Fibroblast of peridontal ligament (primary cell): ENCODE results near the gene CCR5.

Experiments used
- DNase-seq: peaks from one replicate; pipeline ENCODE4 v3.0.0-alpha.2; 2010; ENCODE audit errors: extremely low read depth

CCR5 gene

DNA sequence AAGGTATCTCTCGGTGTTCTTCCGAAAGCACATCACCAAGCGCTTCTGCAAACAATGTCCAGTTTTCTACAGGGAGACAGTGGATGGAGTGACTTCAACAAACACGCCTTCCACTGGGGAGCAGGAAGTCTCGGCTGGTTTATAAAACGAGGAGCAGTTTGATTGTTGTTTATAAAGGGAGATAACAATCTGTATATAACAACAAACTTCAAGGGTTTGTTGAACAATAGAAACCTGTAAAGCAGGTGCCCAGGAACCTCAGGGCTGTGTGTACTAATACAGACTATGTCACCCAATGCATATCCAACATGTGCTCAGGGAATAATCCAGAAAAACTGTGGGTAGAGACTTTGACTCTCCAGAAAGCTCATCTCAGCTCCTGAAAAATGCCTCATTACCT, 12.3 kb upstream of the CCR5 start:
- DNase-seq, result no peak

GRCh38 chr3:46359733-46360493, 10.8 kb upstream of the CCR5 start:
- peak; percentile 35 for DNase-seq

- DNase-seq, result no peak
Observed at GRCh38 chr3:46360907-46361306, 9.8 kb upstream of the CCR5 start.

- no peak for DNase-seq
Observed at GRCh38 chr3:46361408-46362283, 9.1 kb upstream of the CCR5 start.

- no peak for DNase-seq
Observed at GRCh38 chr3:46365041-46365440, 5.7 kb upstream of the CCR5 start.

DNA sequence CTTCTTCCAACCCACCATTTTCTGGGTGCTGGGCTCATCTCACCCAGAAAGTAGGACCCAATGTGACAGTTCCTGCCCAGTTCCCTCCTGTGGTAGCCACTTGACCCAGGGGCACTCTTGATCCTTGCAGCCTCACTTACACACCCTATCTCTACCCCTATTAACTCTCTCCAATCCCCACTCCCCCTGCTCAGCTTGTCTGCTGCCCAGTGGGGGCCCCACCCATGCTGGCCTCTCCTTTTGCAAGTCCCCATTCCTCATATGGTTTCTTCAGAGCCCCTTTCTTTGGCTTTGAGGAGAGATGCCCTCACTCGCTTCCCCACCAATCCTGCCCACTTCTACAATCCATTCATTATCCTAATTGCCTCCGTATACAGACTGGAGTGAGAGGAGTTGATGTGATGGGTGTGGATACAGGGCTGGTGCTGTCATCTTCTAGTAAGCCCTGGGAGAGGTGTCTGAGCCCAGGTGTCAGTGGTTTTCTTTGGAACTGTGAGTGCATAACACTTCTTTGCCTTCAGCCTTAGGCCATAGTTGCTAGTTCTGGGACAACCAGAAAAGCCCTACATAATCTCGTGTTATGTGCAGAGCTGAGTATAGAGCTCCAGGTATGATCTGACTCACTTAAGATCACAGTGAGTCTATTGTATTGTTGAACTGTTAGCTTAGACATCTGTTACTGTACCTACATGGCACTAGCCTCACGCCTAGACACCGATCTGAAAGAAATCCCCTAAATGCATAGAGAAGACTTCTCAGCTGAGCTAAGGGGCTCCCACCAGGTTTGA, 4.8 kb upstream of the CCR5 start:
- no peak for DNase-seq

DNA sequence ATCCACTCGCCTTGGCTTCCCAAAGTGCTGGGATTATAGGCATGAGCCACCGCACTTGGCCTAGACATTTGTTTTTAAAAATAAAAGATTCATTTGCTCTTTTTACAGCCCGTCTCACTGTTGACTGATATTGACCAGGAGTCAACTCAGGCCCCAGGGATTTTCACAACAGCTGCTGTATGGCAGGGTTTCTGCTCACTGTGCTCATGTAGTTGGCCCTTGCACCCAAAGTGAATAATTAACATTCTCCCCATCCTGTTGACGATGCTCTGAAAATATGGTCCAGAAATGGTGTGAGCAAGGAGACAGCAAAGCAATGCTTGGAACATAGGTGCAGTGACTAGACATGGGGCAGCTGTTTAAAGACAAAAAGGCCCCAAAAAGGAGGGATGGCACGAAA, 2.9 kb upstream of the CCR5 start:
- DNase-seq, result no peak

DNA sequence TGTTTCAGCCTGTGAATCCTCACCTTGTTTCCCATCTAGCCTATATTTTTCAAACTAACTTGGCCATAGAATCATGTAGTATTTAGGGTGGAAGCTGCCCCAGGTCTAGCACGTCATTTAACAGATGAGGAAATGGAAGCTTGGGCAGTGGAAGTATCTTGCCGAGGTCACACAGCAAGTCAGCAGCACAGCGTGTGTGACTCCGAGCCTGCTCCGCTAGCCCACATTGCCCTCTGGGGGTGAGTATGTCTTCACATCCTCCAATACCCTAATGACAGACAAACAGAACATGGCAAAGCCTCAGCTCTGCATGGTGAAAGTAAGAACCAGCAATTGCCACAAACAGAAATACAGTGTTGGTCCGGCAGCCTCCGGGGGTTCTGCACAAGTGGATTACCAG, 2.2 kb upstream of the CCR5 start:
- DNase-seq, result no peak

- DNase-seq, result no peak
Observed at GRCh38 chr3:46369151-46369550, 1.6 kb upstream of the CCR5 start.

DNA sequence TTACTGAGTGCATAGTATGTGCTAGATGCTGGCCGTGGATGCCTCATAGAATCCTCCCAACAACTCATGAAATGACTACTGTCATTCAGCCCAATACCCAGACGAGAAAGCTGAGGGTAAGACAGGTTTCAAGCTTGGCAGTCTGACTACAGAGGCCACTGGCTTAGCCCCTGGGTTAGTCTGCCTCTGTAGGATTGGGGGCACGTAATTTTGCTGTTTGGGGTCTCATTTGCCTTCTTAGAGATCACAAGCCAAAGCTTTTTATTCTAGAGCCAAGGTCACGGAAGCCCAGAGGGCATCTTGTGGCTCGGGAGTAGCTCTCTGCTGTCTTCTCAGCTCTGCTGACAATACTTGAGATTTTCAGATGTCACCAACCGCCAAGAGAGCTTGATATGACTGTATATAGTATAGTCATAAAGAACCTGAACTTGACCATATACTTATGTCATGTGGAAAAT, 1.0 kb upstream of the CCR5 start:
- no peak for DNase-seq

GRCh38 chr3:46371519-46372340, 984 bp downstream of the CCR5 start:
- DNase-seq, result no peak

DNA sequence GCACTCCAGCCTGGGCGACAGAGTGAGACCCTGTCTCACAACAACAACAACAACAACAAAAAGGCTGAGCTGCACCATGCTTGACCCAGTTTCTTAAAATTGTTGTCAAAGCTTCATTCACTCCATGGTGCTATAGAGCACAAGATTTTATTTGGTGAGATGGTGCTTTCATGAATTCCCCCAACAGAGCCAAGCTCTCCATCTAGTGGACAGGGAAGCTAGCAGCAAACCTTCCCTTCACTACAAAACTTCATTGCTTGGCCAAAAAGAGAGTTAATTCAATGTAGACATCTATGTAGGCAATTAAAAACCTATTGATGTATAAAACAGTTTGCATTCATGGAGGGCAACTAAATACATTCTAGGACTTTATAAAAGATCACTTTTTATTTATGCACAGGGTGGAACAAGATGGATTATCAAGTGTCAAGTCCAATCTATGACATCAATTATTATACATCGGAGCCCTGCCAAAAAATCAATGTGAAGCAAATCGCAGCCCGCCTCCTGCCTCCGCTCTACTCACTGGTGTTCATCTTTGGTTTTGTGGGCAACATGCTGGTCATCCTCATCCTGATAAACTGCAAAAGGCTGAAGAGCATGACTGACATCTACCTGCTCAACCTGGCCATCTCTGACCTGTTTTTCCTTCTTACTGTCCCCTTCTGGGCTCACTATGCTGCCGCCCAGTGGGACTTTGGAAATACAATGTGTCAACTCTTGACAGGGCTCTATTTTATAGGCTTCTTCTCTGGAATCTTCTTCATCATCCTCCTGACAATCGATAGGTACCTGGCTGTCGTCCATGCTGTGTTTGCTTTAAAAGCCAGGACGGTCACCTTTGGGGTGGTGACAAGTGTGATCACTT, 2.0 kb downstream of the CCR5 start:
- peak; percentile 67 for DNase-seq

DNA sequence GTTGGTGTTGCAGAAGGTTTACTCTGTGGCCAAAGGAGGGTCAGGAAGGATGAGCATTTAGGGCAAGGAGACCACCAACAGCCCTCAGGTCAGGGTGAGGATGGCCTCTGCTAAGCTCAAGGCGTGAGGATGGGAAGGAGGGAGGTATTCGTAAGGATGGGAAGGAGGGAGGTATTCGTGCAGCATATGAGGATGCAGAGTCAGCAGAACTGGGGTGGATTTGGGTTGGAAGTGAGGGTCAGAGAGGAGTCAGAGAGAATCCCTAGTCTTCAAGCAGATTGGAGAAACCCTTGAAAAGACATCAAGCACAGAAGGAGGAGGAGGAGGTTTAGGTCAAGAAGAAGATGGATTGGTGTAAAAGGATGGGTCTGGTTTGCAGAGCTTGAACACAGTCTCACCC, 4.0 kb downstream of the CCR5 start:
- DNase-seq, result no peak

- DNase-seq, result no peak
Observed at GRCh38 chr3:46375218-46375617, 4.5 kb downstream of the CCR5 start.

DNA sequence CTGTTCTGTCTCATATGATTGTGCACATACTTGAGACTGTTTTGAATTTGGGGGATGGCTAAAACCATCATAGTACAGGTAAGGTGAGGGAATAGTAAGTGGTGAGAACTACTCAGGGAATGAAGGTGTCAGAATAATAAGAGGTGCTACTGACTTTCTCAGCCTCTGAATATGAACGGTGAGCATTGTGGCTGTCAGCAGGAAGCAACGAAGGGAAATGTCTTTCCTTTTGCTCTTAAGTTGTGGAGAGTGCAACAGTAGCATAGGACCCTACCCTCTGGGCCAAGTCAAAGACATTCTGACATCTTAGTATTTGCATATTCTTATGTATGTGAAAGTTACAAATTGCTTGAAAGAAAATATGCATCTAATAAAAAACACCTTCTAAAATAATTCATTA, 5.1 kb downstream of the CCR5 start:
- DNase-seq, result no peak

GRCh38 chr3:46378426-46378942, 7.7 kb downstream of the CCR5 start:
- DNase-seq, result peak; percentile 58

- peak; percentile 52 for DNase-seq
Observed at GRCh38 chr3:46380471-46381221, 9.9 kb downstream of the CCR5 start.

GRCh38 chr3:46381625-46382024, 10.9 kb downstream of the CCR5 start:
- DNase-seq, result no peak

GRCh38 chr3:46383211-46383950, 12.6 kb downstream of the CCR5 start:
- DNase-seq, result no peak
